GM12892 (cell line): ENCODE data around the gene FAM3D.

ENCODE experiments used
- DNase-seq: peaks from one replicate; pipeline ENCODE4 v3.0.0; 2011; ENCODE audit not compliant: insufficient read length
- FAIRE-seq: peaks from 2 replicates; lab custom pipeline; 2011; peaks lifted over from hg19 to GRCh38; lab: Jason Lieb, UNC
- POLR2A ChIP-seq: IDR thresholded peaks from 2 replicates; pipeline ENCODE4 v1.6.1; 2011; ENCODE audit warnings: low read depth, low read length, control low read depth
- POLR2AphosphoS5 ChIP-seq: IDR thresholded peaks from 2 replicates; pipeline ENCODE4 v1.6.1; 2011; ENCODE audit warnings: low read depth, low read length, control low read depth
- TAF1 ChIP-seq: IDR thresholded peaks from 2 replicates; pipeline ENCODE4 v1.6.1; 2011; ENCODE audit warnings: low read depth, mild to moderate bottlenecking, control low read depth, low read length, borderline replicate concordance

Gene FAM3D

DNA sequence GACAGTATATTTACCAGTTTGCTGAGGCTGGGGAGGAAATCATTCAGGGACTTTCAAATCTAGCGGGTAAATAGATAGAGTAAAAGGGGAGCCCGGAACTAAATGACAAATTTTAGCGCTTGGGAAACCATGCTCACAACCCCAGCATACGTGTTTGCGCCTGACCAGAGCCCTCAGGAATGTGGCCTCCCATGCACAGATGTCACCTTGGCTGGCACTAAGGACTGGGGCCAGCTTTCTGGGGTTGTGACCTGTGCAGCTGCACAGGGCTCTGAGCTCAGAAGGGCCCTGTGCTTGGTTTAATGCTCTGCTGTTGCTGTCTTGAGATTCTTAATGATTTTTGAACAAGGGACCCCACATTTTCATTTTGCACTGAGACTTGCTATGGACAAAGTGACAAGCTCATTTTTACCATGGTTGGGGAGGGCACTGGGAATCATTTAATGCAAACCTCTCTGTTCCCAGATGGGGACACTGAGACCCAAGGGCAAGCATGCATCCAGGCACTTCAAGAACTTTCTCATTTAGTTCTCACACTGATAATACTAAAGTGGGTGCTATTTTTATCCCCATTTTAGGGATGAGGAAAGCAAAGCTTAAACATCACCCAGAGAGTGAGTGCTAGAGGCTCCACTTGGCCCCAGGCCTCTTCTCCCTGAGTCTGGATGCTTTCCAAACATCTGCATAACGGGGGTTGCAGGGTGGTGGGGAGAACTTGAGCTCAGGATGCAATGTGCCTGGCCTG is 45.3 kb downstream of the FAM3D start:
- no peak for FAIRE-seq

DNA sequence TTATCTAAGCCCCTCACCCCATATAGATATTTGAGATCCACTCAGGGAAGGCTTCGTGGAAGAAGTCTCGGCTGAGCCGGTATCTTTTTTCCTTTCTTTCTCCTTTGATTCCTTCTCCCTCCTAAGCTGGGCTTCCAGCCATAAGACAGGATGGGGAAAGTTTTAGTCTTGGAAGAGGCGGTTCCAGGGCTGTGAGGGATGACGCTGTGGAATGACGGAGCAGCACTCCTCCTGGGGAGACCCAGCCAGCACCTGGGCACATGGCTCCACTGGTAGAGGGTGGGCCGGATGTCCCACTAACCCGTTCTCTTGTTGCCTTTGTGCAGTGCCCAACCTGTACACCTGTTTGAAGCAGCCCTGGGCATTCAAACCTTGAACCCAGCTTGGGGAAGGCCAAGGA is 46.2 kb downstream of the FAM3D start:
- TF ChIP-seq TAF1: no peak
- TF ChIP-seq POLR2AphosphoS5: no peak
- no peak for TF ChIP-seq POLR2A
- FAIRE-seq (no peak), DNase-seq (no peak)

More for the DNA sequence above, 45.3 kb downstream of the FAM3D start:
- TF ChIP-seq POLR2A (no peak), TAF1 (no peak), POLR2AphosphoS5 (no peak)
- DNase-seq: no peak

DNA sequence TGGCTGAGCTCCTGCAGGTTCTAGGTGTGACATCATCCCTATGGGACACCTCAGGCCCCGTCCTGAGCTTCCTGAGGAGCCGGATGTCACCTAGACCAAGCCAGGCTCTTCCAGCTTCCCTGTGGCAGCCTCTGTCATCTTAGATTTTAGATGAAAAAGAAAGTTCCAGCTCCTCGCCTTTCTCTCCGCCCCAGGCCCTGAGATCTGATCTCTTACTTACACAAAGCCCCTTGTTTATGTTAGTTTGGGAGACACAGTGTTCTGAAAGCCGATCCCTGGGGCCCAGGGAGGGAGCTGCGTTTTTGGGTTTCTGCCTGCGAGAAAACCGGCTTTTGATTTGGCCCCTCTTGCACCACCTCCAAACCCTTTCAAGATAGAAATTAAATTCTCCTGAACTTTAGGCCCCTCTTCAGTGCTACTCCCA is 49.2 kb downstream of the FAM3D start:
- FAIRE-seq (no peak), DNase-seq (no peak)
- TF ChIP-seq TAF1 (no peak), POLR2A (no peak), POLR2AphosphoS5 (no peak)

- DNase-seq (no peak), FAIRE-seq (no peak)
- TF ChIP-seq POLR2AphosphoS5 (no peak), POLR2A (no peak), TAF1 (no peak)
Measured at GRCh38 chr3:58613236-58614132, 53.1 kb downstream of the FAM3D start.

- no peak for DNase-seq
- FAIRE-seq: no peak
- no peak for TF ChIP-seq TAF1
- TF ChIP-seq POLR2A: no peak
- TF ChIP-seq POLR2AphosphoS5: no peak
Measured at GRCh38 chr3:58612830-58613229, 53.7 kb downstream of the FAM3D start.

GRCh38 chr3:58609990-58610389 is 56.6 kb downstream of the FAM3D start:
- no peak for TF ChIP-seq POLR2A
- no peak for DNase-seq
- no peak for FAIRE-seq

- DNase-seq (no peak), FAIRE-seq (no peak)
- TF ChIP-seq POLR2A: no peak
- no peak for TF ChIP-seq TAF1
- TF ChIP-seq POLR2AphosphoS5: no peak
Measured at GRCh38 chr3:58608648-58609047, 57.9 kb downstream of the FAM3D start.

DNA sequence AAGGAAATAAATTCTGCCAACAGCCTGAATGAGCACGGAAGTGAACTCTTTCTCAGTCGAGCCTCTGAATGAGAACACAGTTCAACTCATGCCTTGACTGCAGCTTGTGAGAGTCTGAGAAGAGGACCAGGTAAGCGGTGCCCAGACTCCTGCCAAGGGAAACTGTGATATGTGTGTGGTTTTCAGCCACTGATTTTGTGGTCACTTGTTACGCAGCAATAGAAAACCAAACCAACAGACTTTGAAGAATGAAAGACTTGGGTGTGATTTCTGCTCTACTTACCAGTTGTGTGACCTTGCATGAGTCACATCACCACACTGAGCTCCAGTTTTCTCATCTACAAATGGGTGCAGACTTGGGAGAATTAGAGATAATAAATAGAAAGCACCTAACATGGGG is 58.8 kb downstream of the FAM3D start:
- FAIRE-seq (no peak), DNase-seq (no peak)
- TF ChIP-seq POLR2AphosphoS5 (no peak), TAF1 (no peak), POLR2A (no peak)

GRCh38 chr3:58606693-58607092 is 59.9 kb downstream of the FAM3D start:
- FAIRE-seq: no peak
- TF ChIP-seq POLR2A (no peak), POLR2AphosphoS5 (no peak), TAF1 (no peak)
- DNase-seq: no peak

DNA sequence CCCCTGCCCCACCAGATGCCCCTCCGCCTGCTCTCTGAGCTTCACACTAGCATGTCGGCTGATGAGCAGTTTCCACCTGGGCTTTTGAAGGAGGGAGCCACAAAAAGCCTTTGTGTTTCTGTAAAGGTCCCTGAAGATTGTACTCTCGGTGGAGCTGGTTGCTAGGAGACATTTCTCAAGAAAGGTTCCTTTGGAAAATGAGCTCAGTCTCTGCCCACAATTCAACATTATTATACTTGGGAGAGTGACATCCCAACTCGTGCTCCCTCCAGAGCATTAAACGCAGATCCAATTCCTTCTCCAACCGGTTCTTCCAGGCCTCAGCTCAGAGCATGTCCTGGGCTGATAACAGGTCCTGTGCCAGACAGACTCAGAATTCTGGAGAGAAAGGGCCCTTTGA is 62.5 kb downstream of the FAM3D start:
- TF ChIP-seq POLR2A (no peak), POLR2AphosphoS5 (no peak), TAF1 (no peak)
- no peak for FAIRE-seq
- no peak for DNase-seq

DNA sequence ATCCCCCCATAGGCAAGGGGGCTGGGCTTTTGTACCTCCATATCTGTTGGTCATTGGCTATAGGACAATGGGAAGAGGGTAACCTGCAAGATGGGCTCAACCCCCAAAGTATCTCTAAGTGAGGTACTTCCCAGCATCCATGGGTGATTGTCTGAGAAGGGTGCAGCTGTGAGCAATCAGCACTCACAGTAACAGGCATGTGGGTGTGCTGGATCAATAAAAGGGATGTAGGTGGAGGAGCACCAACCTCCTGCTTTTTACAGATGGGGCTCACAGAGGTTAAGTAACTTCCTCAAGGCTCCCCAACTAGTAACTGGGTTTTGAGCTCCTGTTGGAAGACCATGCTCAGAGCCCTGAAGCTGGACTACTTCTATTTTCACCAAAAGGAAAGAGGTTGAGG is 63.0 kb downstream of the FAM3D start:
- FAIRE-seq (no peak), DNase-seq (no peak)
- TF ChIP-seq POLR2AphosphoS5 (no peak), TAF1 (no peak), POLR2A (no peak)
